Measurements from ENCODE around the gene EAF2. TPM values are rescaled to one million over a fixed set of nuclear protein-coding genes. Genes with fewer than 3 reads are reported as not detected.

The EAF2 gene
- total and polyA plus RNA-seq, 5 experiments from 2014 or later = 9.6 to 21.4 (median 12.5) TPM

DNA sequence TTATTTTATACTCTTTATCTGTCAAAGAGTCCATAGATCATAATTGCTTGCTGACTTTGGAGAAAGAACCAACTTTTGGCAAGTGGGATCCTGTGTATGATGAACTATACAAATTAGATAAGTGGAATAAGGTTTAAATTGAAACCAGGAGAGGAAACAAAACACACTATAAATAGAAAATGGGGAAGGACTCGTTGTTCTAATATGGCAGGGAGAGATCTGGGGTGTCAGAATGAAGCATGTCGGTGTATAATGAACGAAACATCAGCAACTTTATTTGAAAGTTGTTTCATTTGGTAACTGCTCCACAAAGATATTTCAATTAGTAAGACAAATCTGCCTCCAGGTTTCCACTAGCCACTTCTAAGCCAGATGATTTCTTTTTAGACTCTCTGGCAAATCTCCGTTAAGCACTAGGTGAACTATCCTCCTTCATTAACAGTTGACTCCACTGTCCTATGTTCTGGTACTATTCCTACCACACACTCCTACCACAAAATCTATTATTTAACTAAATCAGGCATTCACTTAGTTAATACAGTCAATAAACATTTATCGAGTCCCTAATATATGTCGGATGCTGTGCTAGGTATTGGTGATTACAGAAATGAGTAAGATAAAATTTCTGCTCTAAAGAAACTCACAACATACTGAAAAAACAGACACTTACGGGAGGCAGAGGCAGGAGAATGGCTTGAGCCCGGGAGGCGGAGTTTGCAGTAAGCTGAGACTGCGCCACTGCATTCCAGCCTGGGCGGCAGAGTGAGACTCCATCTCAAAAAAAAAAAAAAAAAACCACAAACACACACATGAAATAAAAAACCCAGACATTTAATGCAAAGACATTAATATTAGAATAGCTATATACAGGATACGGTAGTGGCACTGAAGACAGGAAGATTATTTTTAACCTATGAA, 79.3 kb downstream of the EAF2 start:
- POLR2A ChIA-PET = no interaction called here
- Mint-ChIP-seq H3K4me1 (peaks cover 0 to 2% (median under 1%) of the 10 kb centered on the region in 4 donors), H3K36me3 (peaks cover 17 to 23% (median 20%) of the 10 kb centered on the region in 3 donors), H3K27me3 (no peaks in the 10 kb centered on the region), H3K27ac (no peak overlapping the region), H3K9me3 (peaks cover 0 to 6% (median 0%) of the 10 kb centered on the region in 9 donors), H3K4me3 (no peak overlapping the region)
- ATAC-seq (no peak), DNase-seq (no peak)

DNA sequence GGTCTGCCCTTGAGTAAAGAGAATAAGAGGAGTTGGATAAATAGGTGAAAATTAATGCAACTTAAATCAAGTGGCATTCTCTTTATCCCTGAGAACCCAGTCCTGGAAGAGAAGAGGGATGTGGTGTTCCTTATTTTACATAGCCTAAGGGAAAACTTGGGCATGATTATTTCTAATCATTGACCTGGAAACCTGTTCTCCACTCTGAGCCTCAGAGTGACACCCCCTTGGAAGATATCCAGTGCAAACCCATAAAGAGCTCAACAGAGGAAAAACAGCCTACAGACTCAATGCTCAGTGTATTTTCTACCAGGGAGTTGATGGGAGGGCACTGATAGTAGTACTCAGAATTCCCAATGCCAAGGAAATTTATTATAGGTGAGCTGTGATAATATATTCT, 81.2 kb downstream of the EAF2 start:
- Mint-ChIP-seq H3K27ac (no peak overlapping the region), H3K27me3 (no peaks in the 10 kb centered on the region)
- POLR2A ChIA-PET = no interaction called here

DNA sequence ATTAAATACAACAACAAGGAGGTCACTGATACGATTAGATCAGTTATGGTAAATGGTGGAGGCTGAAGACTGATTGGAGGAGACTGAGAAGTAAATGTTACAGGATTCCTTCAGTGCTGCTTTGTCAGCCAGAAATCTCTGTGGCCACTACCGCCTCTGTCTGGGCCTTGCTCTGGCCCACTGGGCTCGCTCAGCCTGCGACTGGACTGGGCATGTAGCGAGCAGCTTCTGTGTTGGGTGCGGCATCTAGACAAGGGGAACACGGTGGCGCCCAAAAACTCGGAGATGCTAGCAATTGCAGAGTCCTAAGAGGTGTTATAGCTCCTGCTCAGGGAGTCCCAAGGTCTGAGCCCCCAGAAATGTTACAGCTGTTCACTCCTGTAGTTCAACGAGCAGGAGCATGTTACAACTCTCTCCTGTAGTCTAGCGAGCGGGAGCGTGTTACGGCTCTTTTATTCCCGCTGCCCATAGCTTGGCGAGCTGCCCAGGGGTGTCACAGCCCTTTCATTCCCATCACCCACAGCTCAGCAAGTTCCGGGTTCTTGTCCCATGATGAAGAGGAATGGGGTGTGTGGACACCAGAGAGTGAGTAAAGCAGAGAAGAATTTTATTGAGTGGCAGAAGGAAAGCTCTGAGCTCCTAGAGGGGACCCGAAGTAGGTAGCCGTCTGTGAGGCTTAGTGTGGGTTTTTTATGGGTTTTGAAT, 83.9 kb downstream of the EAF2 start:
- no peak for ATAC-seq
- Mint-ChIP-seq H3K4me1 (no peaks in the 10 kb centered on the region), H3K9me3 (no peaks in the 10 kb centered on the region), H3K27me3 (no peaks in the 10 kb centered on the region), H3K27ac (no peak overlapping the region), H3K36me3 (peaks cover 7 to 16% (median 14%) of the 10 kb centered on the region in 3 donors), H3K4me3 (no peak overlapping the region)
- DNase-seq = no peak
- POLR2A ChIA-PET = no interaction called here

More for the DNA sequence above, 81.2 kb downstream of the EAF2 start:
- Mint-ChIP-seq H3K9me3 (no peaks in the 10 kb centered on the region), H3K4me1 (peaks cover 0 to 1% (median 0%) of the 10 kb centered on the region in 4 donors), H3K4me3 (no peak overlapping the region), H3K36me3 (peaks cover 7 to 19% (median 16%) of the 10 kb centered on the region in 3 donors)
- DNase-seq (no peak), ATAC-seq (no peak)

DNA sequence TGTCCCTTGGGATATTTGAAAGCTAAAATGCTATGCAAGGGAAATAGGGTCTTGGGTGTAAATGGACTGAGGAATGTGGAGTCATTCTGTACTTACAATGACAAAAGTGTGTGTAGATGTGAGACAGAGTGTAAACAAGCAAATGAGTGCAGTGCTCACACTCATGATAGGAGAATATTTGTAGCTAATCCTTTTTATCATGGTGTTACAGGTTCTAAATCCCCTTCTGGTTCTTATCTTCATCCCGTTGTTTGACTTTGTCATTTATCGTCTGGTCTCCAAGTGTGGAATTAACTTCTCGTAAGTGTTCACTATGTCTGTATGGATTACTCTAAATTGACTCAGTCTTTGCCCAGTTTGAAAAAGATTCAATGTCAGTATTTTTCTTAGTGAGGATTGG, 89.7 kb downstream of the EAF2 start:
- no peak for DNase-seq
- ATAC-seq = no peak
- Mint-ChIP-seq H3K27ac (no peak overlapping the region), H3K4me1 (no peaks in the 10 kb centered on the region), H3K4me3 (no peak overlapping the region), H3K27me3 (no peaks in the 10 kb centered on the region), H3K9me3 (peaks cover 0 to 2% (median 0%) of the 10 kb centered on the region in 9 donors), H3K36me3 (peaks cover 5 to 36% (median 20%) of the 10 kb centered on the region in 3 donors)
- POLR2A ChIA-PET = no interaction called here

DNA sequence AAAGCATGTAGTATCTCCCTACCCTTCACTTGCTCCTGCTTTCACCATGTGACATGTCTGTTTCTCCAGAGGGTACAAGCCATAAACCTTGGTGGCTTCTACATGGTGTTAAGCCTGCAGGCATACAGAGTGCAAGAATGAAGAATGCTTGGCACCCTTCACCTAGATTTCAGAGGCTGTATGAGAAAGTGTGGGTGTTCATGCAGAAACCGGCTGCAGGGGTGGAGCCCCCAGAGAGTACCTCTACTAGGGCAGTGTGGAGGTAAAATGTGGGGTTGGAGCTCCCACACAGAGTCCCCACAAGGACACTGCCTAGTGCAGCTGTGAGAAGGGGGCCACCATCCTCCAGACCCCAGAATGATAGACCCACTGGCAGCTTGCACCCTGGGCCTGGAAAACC, 91.4 kb downstream of the EAF2 start:
- ATAC-seq = no peak
- peaks cover 0 to 2% (median 0%) of the 10 kb centered on the region in 9 donors for H3K9me3 Mint-ChIP-seq
- POLR2A ChIA-PET = no interaction called here
- no peak overlapping the region for H3K27ac Mint-ChIP-seq
- no peak overlapping the region for H3K4me3 Mint-ChIP-seq
- no peaks in the 10 kb centered on the region for H3K27me3 Mint-ChIP-seq
- peaks cover 5 to 36% (median 21%) of the 10 kb centered on the region in 3 donors for H3K36me3 Mint-ChIP-seq
- DNase-seq = no peak
- H3K4me1 Mint-ChIP-seq = no peaks in the 10 kb centered on the region

Other genes starting within 250 kb of the EAF2 start
- gene FBXO40, start 241.8 kb upstream of the EAF2 start, total RNA-seq = not detected
- under 1 TPM in 2 of 3 donors, not detected in 1; 0.05 to 0.07 TPM for gene FBXO40, start 241.8 kb upstream of the EAF2 start, polyA plus RNA-seq
- 100 to 1,000 TPM; 340 to 355 TPM for gene HCLS1, start 174.3 kb upstream of the EAF2 start, total RNA-seq
- 100 to 1,000 TPM; 375 to 453 (median 402) TPM for gene HCLS1, start 174.3 kb upstream of the EAF2 start, polyA plus RNA-seq
- gene GOLGB1, start 85.5 kb upstream of the EAF2 start, total RNA-seq = 10 to 100 TPM; 36.4 to 38.4 TPM
- gene GOLGB1, start 85.5 kb upstream of the EAF2 start, polyA plus RNA-seq = 1 to 10 TPM; 1.7 to 8.2 (median 2.8) TPM
- 10 to 100 TPM; 32.1 to 34.8 TPM for gene IQCB1, start 149 bp upstream of the EAF2 start, total RNA-seq
- gene IQCB1, start 149 bp upstream of the EAF2 start, polyA plus RNA-seq = 10 to 100 TPM; 16.5 to 18.0 (median 17.3) TPM
- gene SLC15A2, start 59.2 kb downstream of the EAF2 start, total RNA-seq = 1 to 10 TPM; 2.7 to 3.4 TPM
- gene SLC15A2, start 59.2 kb downstream of the EAF2 start, polyA plus RNA-seq = under 1 TPM in 2 of 3 donors, not detected in 1; 0.51 to 0.98 TPM
- not detected for gene ILDR1, start 187.0 kb downstream of the EAF2 start, total RNA-seq
- not detected for gene ILDR1, start 187.0 kb downstream of the EAF2 start, polyA plus RNA-seq
- gene CD86, start 220.2 kb downstream of the EAF2 start, total RNA-seq = under 1 TPM; 0.36 to 0.83 TPM
- gene CD86, start 220.2 kb downstream of the EAF2 start, polyA plus RNA-seq = under 1 TPM in 1 of 3 donors, not detected in 2; 0.45 TPM

Data from naive thymus-derived CD8-positive, alpha-beta T cell (primary cell).